GM18868 (cell line): ENCODE measurements around the gene ATP9B.

Experiments
- ATAC-seq: cut with Tn5 transposase; IDR thresholded peaks from one replicate; pipeline ENCODE4 v1.9.1; 2021; ENCODE audit warnings: mild to moderate bottlenecking, moderate library complexity; ENCODE audit not compliant: unreplicated experiment

ATP9B gene

GRCh38 chr18:79377187-79377891, 308.1 kb downstream of the ATP9B start:
- no peak for ATAC-seq

- peak; percentile 58 for ATAC-seq
These were observed 309.5 kb downstream of the ATP9B start for GRCh38 chr18:79378536-79379250.

- ATAC-seq = no peak
These were observed 310.2 kb downstream of the ATP9B start for GRCh38 chr18:79379251-79379905.

- ATAC-seq = no peak
These were observed 311.0 kb downstream of the ATP9B start for GRCh38 chr18:79379931-79380815.

GRCh38 chr18:79380816-79381806, 311.9 kb downstream of the ATP9B start:
- ATAC-seq = peak; percentile 58

- no peak for ATAC-seq
These were observed 312.7 kb downstream of the ATP9B start for GRCh38 chr18:79381811-79382311.

GRCh38 chr18:79382681-79383387, 313.6 kb downstream of the ATP9B start:
- ATAC-seq = no peak

- no peak for ATAC-seq
These were observed 314.3 kb downstream of the ATP9B start for GRCh38 chr18:79383388-79384056.

GRCh38 chr18:79384151-79384807, 315.1 kb downstream of the ATP9B start:
- no peak for ATAC-seq

GRCh38 chr18:79384834-79385233, 315.6 kb downstream of the ATP9B start:
- ATAC-seq = no peak

- ATAC-seq = no peak
These were observed 316.1 kb downstream of the ATP9B start for GRCh38 chr18:79385326-79385707.

- no peak for ATAC-seq
These were observed 316.6 kb downstream of the ATP9B start for GRCh38 chr18:79385708-79386341.

GRCh38 chr18:79386547-79386946, 317.4 kb downstream of the ATP9B start:
- ATAC-seq = no peak

- no peak for ATAC-seq
These were observed 318.0 kb downstream of the ATP9B start for GRCh38 chr18:79387214-79387613.

- no peak for ATAC-seq
These were observed 318.4 kb downstream of the ATP9B start for GRCh38 chr18:79387615-79388014.

- no peak for ATAC-seq
These were observed 318.8 kb downstream of the ATP9B start for GRCh38 chr18:79388043-79388442.

- no peak for ATAC-seq
These were observed 320.5 kb downstream of the ATP9B start for GRCh38 chr18:79389689-79390088.
